Chondrocyte (in vitro differentiated cells): ENCODE data around the gene TGM3. TPM values are rescaled to one million over a fixed set of nuclear protein-coding genes. Genes with fewer than 3 reads are reported as not detected.

Experiments
- DNase-seq: peaks from one replicate; pipeline ENCODE4 v3.0.0; 2021; ENCODE audit warnings: mixed read lengths, low spot score
- H3K27ac Mint-ChIP-seq: one replicate; pipeline ENCODE4 v1.8.0; 2021; ENCODE audit warnings: mild to moderate bottlenecking, moderate library complexity, mixed read lengths; ENCODE audit not compliant: unreplicated experiment
- H3K27me3 Mint-ChIP-seq: 2 replicates; pipeline ENCODE4 v1.8.0; 2021; ENCODE audit warnings: low read depth, mixed read lengths
- H3K36me3 Mint-ChIP-seq: 2 replicates; pipeline ENCODE4 v1.8.0; 2021; ENCODE audit warnings: low read depth, mixed read lengths
- H3K4me1 Mint-ChIP-seq: 2 replicates; pipeline ENCODE4 v1.8.0; 2021; ENCODE audit warnings: low read depth, mild to moderate bottlenecking, mixed read lengths
- H3K4me3 Mint-ChIP-seq: one replicate; pipeline ENCODE4 v1.8.0; 2021; ENCODE audit warnings: mild to moderate bottlenecking, moderate library complexity, mixed read lengths; ENCODE audit not compliant: unreplicated experiment
- H3K9me3 Mint-ChIP-seq: 2 replicates; pipeline ENCODE4 v1.8.0; 2021; ENCODE audit warnings: low read depth, mixed read lengths
- CTCF ChIP-seq: fragments of 200-600 bp; sonication (generic); IDR thresholded peaks from 2 replicates; pipeline ENCODE4 v1.5.0; 2021; ENCODE audit warnings: antibody characterized with exemption, mild to moderate bottlenecking, moderate library complexity
- total RNA-seq: library from RNA; stranded (reverse); gene quantifications from 3 replicates; pipeline ENCODE4 v1.2.1, GENCODE V29; 2021

Gene TGM3
- total RNA-seq, 1 donor from 2014 or later = not detected

GRCh38 chr20:2358006-2358405 lies 62.2 kb downstream of the TGM3 start:
- Mint-ChIP-seq H3K27ac (no peak overlapping the region), H3K4me1 (no peaks in the 10 kb centered on the region), H3K4me3 (no peak overlapping the region), H3K27me3 (peaks cover 21% of the 10 kb centered on the region), H3K36me3 (peaks cover 1% of the 10 kb centered on the region), H3K9me3 (peaks cover 23% of the 10 kb centered on the region)
- DNase-seq = no peak
- TF ChIP-seq CTCF = no peak

DNA sequence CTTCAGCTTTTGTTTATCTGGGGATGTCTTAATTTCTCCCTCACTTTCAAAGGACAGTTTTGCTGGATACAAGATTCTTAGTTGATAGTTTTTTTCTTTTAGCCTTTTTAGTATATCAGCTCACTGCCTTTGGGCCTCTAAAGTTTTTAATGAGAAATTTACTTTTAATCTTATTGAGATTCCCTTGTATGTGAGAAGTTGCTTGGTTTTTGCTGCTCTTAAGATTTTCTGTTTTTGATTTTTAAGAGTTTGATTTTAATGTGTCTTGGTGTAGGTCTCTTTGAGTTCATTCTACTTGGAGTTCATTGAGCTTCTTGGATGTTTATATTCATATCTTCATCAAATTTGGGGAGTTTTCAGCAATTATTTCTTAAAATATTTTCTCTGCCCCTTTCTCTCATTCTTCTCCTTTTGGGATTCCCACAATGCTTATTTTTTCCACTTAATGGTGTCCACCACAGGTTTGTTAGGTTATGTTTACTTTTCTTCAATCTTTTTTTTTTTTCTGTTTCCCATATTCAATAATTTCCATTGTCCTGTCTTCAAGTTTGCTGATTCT lies 65.3 kb downstream of the TGM3 start:
- no peak overlapping the region for H3K4me3 Mint-ChIP-seq
- TF ChIP-seq CTCF = no peak
- peaks cover 4% of the 10 kb centered on the region for H3K4me1 Mint-ChIP-seq
- peaks cover 11% of the 10 kb centered on the region for H3K27me3 Mint-ChIP-seq
- H3K27ac Mint-ChIP-seq = no peak overlapping the region
- DNase-seq = no peak
- peaks cover 1% of the 10 kb centered on the region for H3K36me3 Mint-ChIP-seq
- H3K9me3 Mint-ChIP-seq = peaks cover 23% of the 10 kb centered on the region

- Mint-ChIP-seq H3K4me3 (no peak overlapping the region), H3K27ac (no peak overlapping the region), H3K36me3 (peaks cover 1% of the 10 kb centered on the region), H3K27me3 (peaks cover 11% of the 10 kb centered on the region), H3K4me1 (peaks cover 4% of the 10 kb centered on the region), H3K9me3 (peaks cover 27% of the 10 kb centered on the region)
- no peak for TF ChIP-seq CTCF
- DNase-seq = no peak
These were observed 67.4 kb downstream of the TGM3 start for GRCh38 chr20:2363187-2363586.

DNA sequence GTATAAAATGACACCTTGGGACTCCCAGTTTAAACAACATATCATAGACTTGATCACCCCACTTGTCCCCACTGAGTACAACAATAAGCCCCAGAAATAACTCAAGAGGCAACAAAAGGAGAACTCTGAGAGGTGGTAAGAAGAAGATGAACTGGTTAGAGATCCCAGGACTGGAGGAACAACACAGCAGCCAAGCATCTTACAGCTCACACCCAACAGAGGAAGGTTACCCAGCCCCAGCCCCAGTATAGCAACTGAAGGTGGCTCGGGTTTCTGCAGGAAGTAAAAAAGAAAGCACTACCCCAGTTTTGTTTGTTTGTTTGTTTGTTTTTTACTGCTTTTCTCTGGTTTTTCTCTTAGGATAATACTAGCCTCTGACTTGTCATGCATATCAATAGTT lies 67.8 kb downstream of the TGM3 start:
- no peak overlapping the region for H3K27ac Mint-ChIP-seq
- peaks cover 1% of the 10 kb centered on the region for H3K36me3 Mint-ChIP-seq
- H3K9me3 Mint-ChIP-seq = peaks cover 31% of the 10 kb centered on the region

GRCh38 chr20:2364044-2364443 lies 68.2 kb downstream of the TGM3 start:
- Mint-ChIP-seq H3K9me3 (peaks cover 35% of the 10 kb centered on the region), H3K4me3 (no peak overlapping the region), H3K27me3 (peaks cover 11% of the 10 kb centered on the region), H3K4me1 (peaks cover 4% of the 10 kb centered on the region), H3K36me3 (peaks cover 2% of the 10 kb centered on the region), H3K27ac (no peak overlapping the region)
- TF ChIP-seq CTCF = no peak
- DNase-seq = no peak

More for the DNA sequence above, 67.8 kb downstream of the TGM3 start:
- H3K4me1 Mint-ChIP-seq = peaks cover 4% of the 10 kb centered on the region
- H3K27me3 Mint-ChIP-seq = peaks cover 11% of the 10 kb centered on the region
- DNase-seq = no peak
- no peak overlapping the region for H3K4me3 Mint-ChIP-seq
- TF ChIP-seq CTCF = no peak
